ENCODE measurements around the gene SGCD.
"Not testable (repeated sequence)": the region's sequence is repeated elsewhere in the genome, so short reads cannot be mapped to it uniquely, and the experiment has no call there.

Gene SGCD

GRCh38 chr5:156593546-156593945 lies 266.6 kb downstream of the SGCD start:
- no peak overlapping the region for H3K4me3 ChIP-seq (ENCODE audit: low read depth, low read length)
- no peak for DNase-seq (ENCODE audit: low read depth)
- TF ChIP-seq CTCF (IDR thresholded peaks at IDR 0.05; ENCODE audit: control insufficient read depth, extremely low read depth, insufficient read depth), result no peak

GRCh38 chr5:156594406-156594805 lies 267.4 kb downstream of the SGCD start:
- no peak for DNase-seq (ENCODE audit: low read depth)
- no peak for TF ChIP-seq CTCF (IDR thresholded peaks at IDR 0.05; ENCODE audit: control insufficient read depth, extremely low read depth, insufficient read depth)
- H3K4me3 ChIP-seq (ENCODE audit: low read depth, low read length), result no peak overlapping the region

- TF ChIP-seq CTCF (IDR thresholded peaks at IDR 0.05; ENCODE audit: control insufficient read depth, extremely low read depth, insufficient read depth), result no peak
- H3K4me3 ChIP-seq (ENCODE audit: low read depth, low read length), result no peak overlapping the region
- DNase-seq (ENCODE audit: low read depth), result no peak
Observed at GRCh38 chr5:156595132-156595787, 268.3 kb downstream of the SGCD start.

- DNase-seq (ENCODE audit: low read depth), result no peak
- no peak overlapping the region for H3K4me3 ChIP-seq (ENCODE audit: low read depth, low read length)
- TF ChIP-seq CTCF (IDR thresholded peaks at IDR 0.05; ENCODE audit: control insufficient read depth, extremely low read depth, insufficient read depth), result no peak
Observed at GRCh38 chr5:156597276-156597675, 270.3 kb downstream of the SGCD start.

GRCh38 chr5:156598964-156599363 lies 272.0 kb downstream of the SGCD start:
- DNase-seq (ENCODE audit: low read depth), result no peak
- TF ChIP-seq CTCF (IDR thresholded peaks at IDR 0.05; ENCODE audit: control insufficient read depth, extremely low read depth, insufficient read depth), result no peak
- H3K4me3 ChIP-seq (ENCODE audit: low read depth, low read length), result no peak overlapping the region

- not testable (repeated sequence) for H3K4me3 ChIP-seq (ENCODE audit: low read depth, low read length); DNase-seq (ENCODE audit: low read depth)
Observed at GRCh38 chr5:156610582-156610981, 283.6 kb downstream of the SGCD start.

- TF ChIP-seq CTCF (IDR thresholded peaks at IDR 0.05; ENCODE audit: control insufficient read depth, extremely low read depth, insufficient read depth), result no peak
- no peak for DNase-seq (ENCODE audit: low read depth)
- no peak overlapping the region for H3K4me3 ChIP-seq (ENCODE audit: low read depth, low read length)
Observed at GRCh38 chr5:156615901-156616300, 288.9 kb downstream of the SGCD start.
